Measurements from ENCODE around the gene GNG2.

DNA sequence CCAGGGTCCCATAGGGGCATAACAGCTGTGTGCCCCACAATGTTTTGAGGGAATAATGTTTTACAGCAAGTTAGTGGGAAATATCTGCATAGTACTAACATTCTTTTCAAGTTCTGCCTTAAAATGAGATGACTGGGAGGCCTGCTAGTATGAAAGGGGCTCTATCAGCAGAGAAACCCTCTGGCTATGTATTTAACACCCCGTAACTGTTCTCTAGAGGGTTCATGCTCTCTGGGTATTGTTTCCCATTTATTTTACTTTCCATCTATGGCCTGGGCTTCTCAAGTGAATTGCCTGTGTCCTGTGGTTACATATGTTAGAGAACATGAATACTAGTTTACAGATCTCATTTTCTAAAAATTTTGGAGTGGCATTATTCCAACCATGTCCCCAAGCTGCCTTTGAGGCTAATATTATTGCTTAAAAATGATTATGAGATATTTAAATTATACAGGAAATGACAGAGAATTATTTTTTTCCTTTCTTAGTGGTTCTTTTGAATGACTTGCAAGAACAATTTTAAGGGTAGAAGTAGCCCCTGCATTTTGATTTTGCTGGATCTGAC, 37.5 kb downstream of the GNG2 start:
- TF ChIP-seq POLR2AphosphoS5 (IDR thresholded peaks at IDR 0.05; ENCODE audit: low read depth, low read length), result no peak
- no peak for TF ChIP-seq TAF1 (IDR thresholded peaks at IDR 0.05; ENCODE audit: borderline replicate concordance, insufficient read depth, low read length)
